Hypothalamus (tissue), 51 donors: ENCODE results near the gene CYB5RL.
A peak's percentile ranks its signal among the peaks of the same experiment; 100 is the strongest.

Experiments used
- DNase-seq, 51 donors: peaks; one replicate each; lab custom pipeline; 2025; lab: John Stamatoyannopoulos, UW

Gene CYB5RL

DNA sequence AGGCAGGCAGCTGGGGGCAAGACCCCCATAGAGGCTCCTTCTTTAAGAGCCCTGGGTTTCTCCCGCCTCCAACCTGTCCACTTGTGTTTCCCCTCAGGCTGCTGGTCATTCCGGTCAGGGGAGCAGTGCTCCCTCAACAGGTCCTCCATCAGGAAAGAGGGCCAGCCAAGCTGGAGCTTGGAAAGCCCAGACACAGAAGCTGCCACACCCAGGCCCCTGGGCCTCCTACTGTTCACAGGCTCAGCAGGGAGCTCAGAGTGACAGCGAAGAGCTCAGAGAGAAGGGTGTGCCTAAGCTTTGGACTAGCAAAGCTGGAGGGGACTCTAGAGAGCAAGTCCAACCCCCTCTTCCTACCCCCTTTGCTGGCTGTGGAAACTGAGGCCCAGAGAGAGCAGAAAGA, 36.8 kb downstream of the CYB5RL start:
- no peak for DNase-seq

DNA sequence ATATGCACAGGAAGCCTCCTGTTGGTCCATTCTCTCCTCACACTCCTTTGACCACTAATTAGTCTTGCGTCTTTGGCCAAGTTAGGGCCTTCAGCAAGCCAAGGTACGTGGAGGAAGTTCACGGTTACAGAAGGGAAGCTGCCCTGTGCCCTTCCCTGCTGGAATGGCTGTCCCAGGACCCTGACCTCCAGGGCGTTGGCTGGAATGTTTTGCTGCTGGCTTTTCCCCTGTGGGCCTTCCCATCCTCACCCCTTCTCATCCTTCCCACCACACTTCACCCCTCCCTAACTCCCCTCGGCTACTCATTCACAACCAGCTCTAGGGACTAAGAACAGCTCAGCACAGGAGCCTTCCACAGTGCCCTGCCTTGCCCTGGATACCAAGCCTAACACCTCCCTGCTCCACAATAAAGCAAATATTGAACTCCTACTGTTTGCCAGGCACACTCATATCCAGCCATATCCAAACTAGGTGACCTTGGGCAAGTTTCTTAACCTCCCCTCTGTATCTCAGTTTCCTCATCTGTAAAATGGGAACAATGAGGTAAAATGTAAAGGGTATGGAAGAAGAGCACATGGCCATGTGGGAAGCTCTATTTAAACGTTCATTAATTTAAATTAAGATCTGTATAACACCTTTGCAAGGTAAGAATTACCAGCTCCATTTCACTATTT, 38.2 kb downstream of the CYB5RL start:
- no peak for DNase-seq

DNA sequence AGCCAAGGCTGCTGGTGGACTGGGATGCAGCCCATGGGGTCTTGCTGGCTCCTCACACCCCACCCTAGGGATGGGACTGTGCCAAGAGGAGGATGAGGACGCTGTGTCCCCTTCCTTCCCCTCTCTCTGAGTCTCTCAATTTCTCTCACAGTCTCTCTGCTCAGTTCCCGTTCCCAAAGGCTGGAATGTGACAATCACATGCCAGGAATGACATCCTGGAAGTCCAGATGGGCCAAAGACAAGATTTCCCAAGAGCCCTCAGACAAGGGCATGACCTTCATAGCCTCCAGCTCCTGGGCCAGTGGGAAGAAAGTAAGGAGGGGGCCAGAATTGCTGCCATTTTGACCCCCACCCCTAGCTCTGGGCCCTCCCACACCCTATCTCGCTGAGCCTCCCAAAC, 39.5 kb downstream of the CYB5RL start:
- DNase-seq = no peak

DNA sequence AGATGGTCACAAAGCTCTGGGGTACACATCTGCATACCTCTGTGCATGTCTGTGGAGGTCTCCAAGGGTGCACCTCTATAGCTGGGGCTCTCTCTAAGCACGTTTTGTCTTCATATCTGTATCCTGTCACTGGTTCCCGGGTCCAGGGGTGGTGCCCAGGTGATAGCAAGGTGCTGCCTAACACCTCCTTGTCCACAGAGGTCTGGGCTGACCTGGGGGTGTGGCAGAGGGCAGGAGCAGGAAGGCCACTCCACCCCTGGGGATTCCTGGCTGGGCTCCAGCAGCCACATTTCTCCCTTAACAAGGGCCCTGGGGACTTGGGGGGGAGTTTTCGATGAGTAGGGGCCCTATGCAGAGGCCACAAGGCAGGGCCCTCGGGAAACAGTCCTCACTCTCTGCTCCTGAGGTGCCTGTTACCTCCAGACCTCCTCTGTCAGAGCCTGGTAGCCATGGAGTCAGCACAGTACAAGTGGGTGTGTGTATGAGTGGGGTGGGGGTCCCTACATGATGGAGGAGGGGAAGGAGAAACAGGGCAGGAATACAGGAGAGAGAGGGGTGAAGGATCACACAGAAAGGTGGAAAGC, 40.0 kb downstream of the CYB5RL start:
- no peak for DNase-seq

DNA sequence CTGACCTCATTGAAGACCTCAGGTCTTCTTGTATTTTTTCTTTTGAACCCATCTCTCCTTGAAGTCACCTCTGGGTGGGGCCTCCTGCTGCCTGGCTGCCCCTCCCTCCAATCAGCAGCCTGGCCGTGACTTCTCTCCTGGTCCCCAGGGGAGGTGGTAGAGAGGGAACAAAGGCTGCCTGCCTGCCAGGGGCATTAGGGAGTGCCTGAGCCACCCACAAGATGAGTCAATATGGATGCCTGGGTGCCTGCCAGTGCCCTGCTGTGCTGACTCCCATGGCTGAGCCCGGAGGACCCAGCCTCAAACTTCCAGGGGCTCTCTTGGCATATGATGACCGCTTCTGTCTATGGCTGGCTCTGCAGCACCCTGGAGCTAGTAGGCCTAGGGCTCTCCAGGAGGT, 41.8 kb downstream of the CYB5RL start:
- no peak for DNase-seq

DNA sequence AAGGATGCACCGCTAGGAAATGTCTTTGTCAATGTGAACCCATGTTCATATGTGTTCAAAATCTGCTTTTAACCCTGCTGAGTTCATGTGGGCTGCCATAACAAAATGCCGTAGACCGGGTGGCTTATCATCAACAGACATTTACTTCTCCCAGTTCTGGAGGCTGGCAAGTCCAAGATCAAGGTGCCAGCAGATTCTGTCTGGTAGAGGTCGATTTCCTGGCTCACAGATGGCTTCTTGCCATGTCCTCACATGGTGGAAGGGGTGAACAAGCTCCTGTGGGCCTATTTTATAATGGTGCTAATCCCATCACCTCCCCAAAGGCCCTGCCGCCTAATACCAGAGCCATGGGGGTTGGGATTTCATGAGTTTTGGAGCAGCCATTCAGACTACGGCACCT, 42.4 kb downstream of the CYB5RL start:
- no peak for DNase-seq

DNA sequence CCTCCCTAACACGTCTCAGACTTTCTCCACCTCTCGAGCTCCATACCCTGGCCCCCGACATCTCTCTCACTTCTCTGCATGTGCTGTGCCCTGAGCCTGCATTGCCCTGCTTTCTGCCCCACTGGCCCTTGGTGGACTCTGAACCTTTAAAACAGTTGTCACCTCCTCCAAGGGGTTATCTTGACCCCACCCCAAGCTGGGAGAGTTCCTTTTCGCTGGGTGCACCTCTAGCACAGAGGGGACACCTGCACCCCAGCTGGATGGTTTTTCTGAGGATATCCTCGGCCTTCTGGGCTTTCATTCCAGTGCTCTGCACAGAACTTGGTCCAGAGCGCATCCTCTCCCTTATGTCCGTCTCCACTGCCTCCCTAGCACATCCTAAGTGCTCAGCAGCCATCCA, 42.8 kb downstream of the CYB5RL start:
- DNase-seq = no peak

DNA sequence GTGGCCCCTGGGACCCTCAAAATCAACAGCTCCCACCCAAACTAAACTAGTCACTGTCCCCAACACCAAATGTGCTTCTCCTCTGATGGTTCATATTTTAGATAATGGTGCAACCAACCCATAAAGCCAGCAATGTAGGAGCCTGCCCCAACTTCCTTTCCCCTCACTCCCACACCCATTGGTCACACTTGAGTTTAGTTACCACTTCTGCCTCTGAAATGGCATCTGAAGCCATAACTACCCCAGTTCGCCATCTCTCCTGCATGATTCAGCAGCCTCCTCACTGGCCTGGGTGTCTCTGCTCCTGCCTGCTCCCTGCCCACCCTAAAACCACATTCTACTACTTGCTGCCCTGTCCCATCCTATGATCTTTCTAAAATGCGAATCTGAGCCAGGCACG, 43.6 kb downstream of the CYB5RL start:
- DNase-seq = no peak

DNA sequence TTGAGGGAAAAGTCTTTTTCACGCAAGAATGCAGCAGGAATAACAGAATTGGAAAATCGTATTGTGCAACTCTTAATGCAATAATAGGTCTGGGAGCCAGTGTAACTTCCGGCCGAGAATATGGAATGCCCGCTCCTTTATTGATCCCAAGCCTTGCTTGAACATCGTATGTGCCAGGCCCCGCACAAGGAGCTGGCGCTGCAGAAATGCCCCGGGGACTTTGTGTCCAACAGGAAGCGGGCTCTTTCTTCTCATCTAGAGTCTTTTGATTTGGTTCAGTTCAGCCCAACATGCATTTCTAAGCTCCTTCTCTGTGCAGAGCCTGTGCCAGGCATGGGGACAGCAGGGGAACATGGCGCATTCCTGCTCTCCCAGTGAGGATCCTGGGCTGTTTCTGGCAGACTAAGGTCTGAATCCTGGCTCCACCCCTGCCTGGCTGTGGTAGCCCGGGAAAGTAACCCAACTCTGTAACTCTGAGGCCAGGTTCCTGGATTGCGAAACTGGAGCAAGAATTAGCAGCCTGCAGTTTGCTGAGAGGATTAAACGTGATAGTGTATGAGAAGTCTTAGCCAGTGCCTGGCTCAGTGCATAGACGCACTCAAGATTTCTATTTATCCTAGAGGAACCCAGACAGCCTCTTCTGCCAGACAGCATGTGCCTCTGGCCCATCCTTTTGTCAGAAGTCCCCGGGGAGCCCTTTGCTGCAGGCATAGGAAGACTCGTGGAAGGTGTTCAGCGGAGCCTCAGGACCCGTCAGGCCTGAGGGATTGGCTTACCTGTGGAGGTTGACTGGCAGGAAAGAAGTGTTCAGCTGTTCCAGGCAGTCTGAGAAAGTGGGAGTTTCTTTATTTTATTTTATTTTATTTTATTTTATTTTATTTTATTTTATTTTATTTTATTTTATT, 46.0 kb downstream of the CYB5RL start:
- peak in 4 of 51 donors; percentile 9 to 16 (median 12) for DNase-seq

DNA sequence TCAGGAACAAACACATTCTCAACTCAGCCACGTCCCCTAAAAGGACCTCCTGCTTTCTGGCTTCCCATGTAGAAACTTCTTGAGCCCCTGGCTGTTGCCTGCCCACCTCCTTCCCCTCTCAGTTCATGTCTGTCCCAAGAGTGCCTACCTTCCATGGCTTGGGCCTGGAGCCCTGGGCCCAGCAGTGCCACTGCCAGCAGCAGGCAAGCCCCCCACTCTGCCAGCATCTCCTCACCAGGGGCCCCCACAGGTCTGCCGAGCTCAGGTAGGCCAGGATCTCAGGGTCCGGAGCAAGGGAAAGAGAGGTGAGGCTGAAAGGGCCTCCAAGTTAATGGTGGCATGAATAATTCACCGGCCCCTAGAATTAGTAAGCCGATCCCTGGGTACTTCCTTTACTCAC, 47.1 kb downstream of the CYB5RL start, which contains the start of gene CDCP2:
Gene CDCP2, minus strand, starts transcription at position 305 of the 400 bp plus-strand sequence. Its CDS starts 78 bp downstream, at position 227.
- DNase-seq = no peak

DNA sequence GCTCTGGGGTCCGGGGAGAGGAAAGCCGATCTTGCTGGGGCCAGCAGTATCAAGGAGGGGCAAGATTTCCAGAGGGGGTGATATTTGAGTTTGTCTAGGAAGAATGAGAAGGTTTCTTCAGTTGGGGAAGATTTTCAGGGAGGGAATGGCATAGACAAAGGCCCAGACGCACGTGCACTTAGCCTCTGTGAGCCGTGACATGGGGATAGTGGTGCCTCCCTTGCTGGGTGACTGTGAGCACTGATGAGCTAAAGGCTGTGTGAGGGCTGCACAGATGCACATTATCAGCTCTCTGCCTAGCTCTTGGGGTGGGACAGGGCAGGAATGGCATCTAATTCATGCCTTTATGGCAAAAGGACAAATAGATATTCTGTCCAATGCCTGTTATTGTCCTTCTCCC, 48.8 kb downstream of the CYB5RL start:
- DNase-seq = no peak
